ENCODE data around the gene HSPBP1.

Gene HSPBP1

GRCh38 chr19:55246462-55247451, 33.2 kb downstream of the HSPBP1 start:
- H3K4me1 ChIP-seq (ENCODE audit: low read depth, poor library complexity, severe bottlenecking), result peaks cover 4% of the 10 kb centered on the region
- H3K27me3 ChIP-seq (ENCODE audit: insufficient read depth, low read depth), result no peaks in the 10 kb centered on the region
- no peak overlapping the region for H2AFZ ChIP-seq (ENCODE audit: low read depth)
- H3K4me2 ChIP-seq, result no peak overlapping the region
- no peak overlapping the region for H3K27ac ChIP-seq
- H3K9ac ChIP-seq, result no peak overlapping the region
- peaks cover 41% of the 10 kb centered on the region for H3K79me2 ChIP-seq (ENCODE audit: insufficient read depth, low read depth)
- H4K20me1 ChIP-seq (ENCODE audit: insufficient read depth), result no peaks in the 10 kb centered on the region; the same call in 1 of the 2 replicates
- TF ChIP-seq CTCF (conservative IDR thresholded peaks at IDR 0.05; ENCODE audit: low read depth, low read length), result no peak
- H3K36me3 ChIP-seq (ENCODE audit: insufficient read depth), result no peaks in the 10 kb centered on the region; the same call in 1 of the 2 replicates
- no peak overlapping the region for H3K4me3 ChIP-seq (IDR thresholded peaks at IDR 0.05; ENCODE audit: insufficient read depth, low read depth, low read length)

GRCh38 chr19:55245236-55245904, 34.5 kb downstream of the HSPBP1 start:
- H3K27me3 ChIP-seq (ENCODE audit: insufficient read depth, low read depth), result no peaks in the 10 kb centered on the region
- H3K9ac ChIP-seq, result no peak overlapping the region
- TF ChIP-seq CTCF (conservative IDR thresholded peaks at IDR 0.05; ENCODE audit: low read depth, low read length), result no peak
- H4K20me1 ChIP-seq (ENCODE audit: insufficient read depth), result no peaks in the 10 kb centered on the region; the same call in 1 of the 2 replicates
- H3K79me2 ChIP-seq (ENCODE audit: insufficient read depth, low read depth), result peaks cover 27% of the 10 kb centered on the region; the same call in 1 of the 2 replicates
- no peak overlapping the region for H3K4me3 ChIP-seq (IDR thresholded peaks at IDR 0.05; ENCODE audit: insufficient read depth, low read depth, low read length)
- no peaks in the 10 kb centered on the region; the same call in 1 of the 2 replicates for H3K36me3 ChIP-seq (ENCODE audit: insufficient read depth)
- H3K4me2 ChIP-seq, result no peak overlapping the region
- H2AFZ ChIP-seq (ENCODE audit: low read depth), result no peak overlapping the region
- no peak overlapping the region for H3K27ac ChIP-seq
- peaks cover 4% of the 10 kb centered on the region for H3K4me1 ChIP-seq (ENCODE audit: low read depth, poor library complexity, severe bottlenecking)

- H4K20me1 ChIP-seq (ENCODE audit: insufficient read depth), result no peaks in the 10 kb centered on the region; the same call in 1 of the 2 replicates
- H3K27me3 ChIP-seq (ENCODE audit: insufficient read depth, low read depth), result no peaks in the 10 kb centered on the region
- H3K9ac ChIP-seq, result no peak overlapping the region
- H3K27ac ChIP-seq, result no peak overlapping the region
- no peak for TF ChIP-seq CTCF (conservative IDR thresholded peaks at IDR 0.05; ENCODE audit: low read depth, low read length)
- no peak overlapping the region for H2AFZ ChIP-seq (ENCODE audit: low read depth)
- no peaks in the 10 kb centered on the region; the same call in 1 of the 2 replicates for H3K36me3 ChIP-seq (ENCODE audit: insufficient read depth)
- H3K4me1 ChIP-seq (ENCODE audit: low read depth, poor library complexity, severe bottlenecking), result peaks cover 4% of the 10 kb centered on the region
- no peak overlapping the region for H3K4me3 ChIP-seq (IDR thresholded peaks at IDR 0.05; ENCODE audit: insufficient read depth, low read depth, low read length)
- no peak overlapping the region for H3K4me2 ChIP-seq
- peaks cover 15% of the 10 kb centered on the region; the same call in 1 of the 2 replicates for H3K79me2 ChIP-seq (ENCODE audit: insufficient read depth, low read depth)
These were observed 35.8 kb downstream of the HSPBP1 start for GRCh38 chr19:55244004-55244680.

GRCh38 chr19:55242517-55242916, 37.4 kb downstream of the HSPBP1 start:
- TF ChIP-seq CTCF (conservative IDR thresholded peaks at IDR 0.05; ENCODE audit: low read depth, low read length), result no peak
- peaks cover 4% of the 10 kb centered on the region for H3K4me1 ChIP-seq (ENCODE audit: low read depth, poor library complexity, severe bottlenecking)
- no peak overlapping the region for H3K4me2 ChIP-seq
- no peaks in the 10 kb centered on the region for H3K27me3 ChIP-seq (ENCODE audit: insufficient read depth, low read depth)
- no peak overlapping the region for H3K9ac ChIP-seq
- H2AFZ ChIP-seq (ENCODE audit: low read depth), result no peak overlapping the region
- H3K36me3 ChIP-seq (ENCODE audit: insufficient read depth), result peaks cover 5% of the 10 kb centered on the region; the same call in 1 of the 2 replicates
- peaks cover 3% of the 10 kb centered on the region; the same call in 1 of the 2 replicates for H3K79me2 ChIP-seq (ENCODE audit: insufficient read depth, low read depth)
- no peaks in the 10 kb centered on the region for H4K20me1 ChIP-seq (ENCODE audit: insufficient read depth)
- no peak overlapping the region for H3K4me3 ChIP-seq (IDR thresholded peaks at IDR 0.05; ENCODE audit: insufficient read depth, low read depth, low read length)
- H3K27ac ChIP-seq, result no peak overlapping the region

Measured in KMS-11 (cell line).